HG03342 (cell line): ENCODE measurements around the gene MYOZ2.
"Not testable (repeated sequence)": the region's sequence is repeated elsewhere in the genome, so short reads cannot be mapped to it uniquely, and the experiment has no call there.

Experiments
- ATAC-seq: cut with Tn5 transposase; IDR thresholded peaks from one replicate; pipeline ENCODE4 v1.9.1; 2021; ENCODE audit warnings: mild to moderate bottlenecking, moderate library complexity; ENCODE audit not compliant: unreplicated experiment

MYOZ2 gene

DNA sequence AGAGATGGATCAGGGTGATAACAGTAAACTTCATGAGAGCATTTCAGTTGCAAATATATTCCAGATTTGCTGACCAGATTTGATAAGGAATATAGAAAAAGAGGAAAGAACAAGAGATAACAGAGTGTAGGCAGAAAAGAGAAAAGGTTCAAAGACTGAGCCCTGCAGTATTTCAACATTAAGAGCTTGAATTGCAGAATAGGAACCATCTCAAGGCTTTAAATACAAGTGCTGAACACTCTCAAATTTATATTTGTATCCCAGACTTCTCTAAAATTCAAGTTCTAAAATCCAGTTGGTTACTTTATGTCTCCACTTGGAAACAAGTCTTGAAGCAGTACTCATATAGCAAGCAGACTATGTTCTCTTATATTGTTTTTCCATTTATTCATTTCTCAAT, 9.7 kb upstream of the MYOZ2 start:
- no peak for ATAC-seq

DNA sequence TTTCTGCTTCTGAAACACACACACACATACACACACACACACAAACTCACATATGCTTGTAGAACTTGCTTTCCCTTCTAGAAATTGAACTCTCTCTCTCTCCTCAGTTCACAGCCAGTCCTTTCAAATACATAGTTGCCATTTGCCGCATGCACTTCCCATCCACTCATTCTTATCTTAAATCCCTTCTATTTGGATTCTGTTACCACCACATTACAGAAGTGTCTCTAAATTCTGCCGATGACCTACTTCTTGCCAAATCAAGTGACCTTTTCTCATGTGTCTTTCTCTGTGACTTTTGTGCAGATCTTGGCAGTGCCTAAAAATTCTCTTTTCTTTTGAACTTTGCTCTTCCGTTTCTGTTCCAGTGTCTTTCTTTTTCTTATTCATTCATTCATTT, 7.5 kb upstream of the MYOZ2 start:
- no peak for ATAC-seq

DNA sequence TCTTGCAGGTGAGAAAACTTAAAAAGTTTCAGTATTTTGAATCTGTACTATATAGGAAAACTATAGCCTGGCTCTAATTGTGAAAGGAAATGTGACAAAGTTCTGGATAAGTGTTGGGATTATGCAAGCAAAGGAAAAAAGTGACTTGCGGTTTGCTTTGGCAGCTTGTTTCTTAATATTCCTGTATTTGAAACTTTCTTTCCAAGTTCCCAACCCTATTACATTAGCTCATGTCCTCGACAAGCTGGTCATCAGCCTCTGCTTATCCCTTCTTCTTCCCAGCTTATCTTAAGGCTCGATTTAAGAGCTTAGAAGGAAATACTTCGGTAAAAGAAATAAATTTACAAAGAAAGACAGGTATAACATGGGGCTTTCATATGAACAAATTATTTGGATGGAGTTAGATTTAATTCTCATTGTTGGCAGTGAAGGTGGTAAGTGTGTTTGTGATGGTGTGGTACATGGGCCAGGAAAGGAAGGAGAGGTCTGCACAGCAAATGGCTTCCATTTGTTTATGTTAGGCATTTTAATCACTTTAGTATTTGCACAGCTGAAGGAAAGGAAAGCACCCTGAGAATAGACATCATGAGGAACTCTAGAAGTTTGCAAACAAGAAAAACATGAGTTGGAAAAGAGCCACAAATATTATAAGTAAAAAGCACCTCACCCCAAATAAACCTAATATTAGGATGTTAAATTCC, 5.1 kb upstream of the MYOZ2 start:
- ATAC-seq: no peak

DNA sequence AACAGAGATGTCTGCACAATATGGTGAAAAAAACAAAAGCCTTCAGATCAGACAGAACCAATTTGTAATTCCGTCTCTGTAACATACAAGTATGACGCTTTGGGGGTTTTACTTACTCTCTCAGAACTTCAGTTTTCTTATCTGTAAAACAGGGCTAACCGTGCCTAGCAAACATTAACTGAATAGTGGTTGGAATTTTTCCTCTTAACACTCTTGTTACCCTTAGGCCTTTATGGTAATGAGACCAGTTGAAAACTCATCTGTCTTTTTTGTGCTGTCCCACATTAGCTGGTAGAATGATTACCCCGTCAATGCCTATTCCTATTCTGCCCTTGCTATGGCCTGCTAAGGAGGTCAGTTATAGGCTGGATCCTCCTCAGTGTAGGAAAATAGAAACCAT, 4.5 kb upstream of the MYOZ2 start:
- no peak for ATAC-seq

DNA sequence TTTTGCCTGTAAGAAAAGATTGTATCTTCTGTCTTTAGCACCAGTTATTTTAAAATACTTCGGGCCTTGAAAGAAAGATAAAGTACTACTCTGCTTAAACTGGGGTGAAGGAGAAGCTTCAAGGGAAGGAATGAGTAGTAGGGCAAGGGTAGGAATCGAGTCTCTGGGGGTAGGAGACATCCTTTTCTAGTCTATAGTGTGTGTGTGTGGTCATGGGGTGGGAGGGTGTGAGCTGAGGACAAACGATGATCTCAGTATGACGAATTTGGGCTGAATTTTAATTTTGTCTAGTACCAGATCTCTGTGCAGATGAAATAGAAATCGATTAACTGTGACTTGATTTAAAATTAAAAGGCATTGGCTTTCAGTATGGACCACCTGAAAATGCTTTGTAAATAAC, 3.3 kb upstream of the MYOZ2 start:
- ATAC-seq: no peak

DNA sequence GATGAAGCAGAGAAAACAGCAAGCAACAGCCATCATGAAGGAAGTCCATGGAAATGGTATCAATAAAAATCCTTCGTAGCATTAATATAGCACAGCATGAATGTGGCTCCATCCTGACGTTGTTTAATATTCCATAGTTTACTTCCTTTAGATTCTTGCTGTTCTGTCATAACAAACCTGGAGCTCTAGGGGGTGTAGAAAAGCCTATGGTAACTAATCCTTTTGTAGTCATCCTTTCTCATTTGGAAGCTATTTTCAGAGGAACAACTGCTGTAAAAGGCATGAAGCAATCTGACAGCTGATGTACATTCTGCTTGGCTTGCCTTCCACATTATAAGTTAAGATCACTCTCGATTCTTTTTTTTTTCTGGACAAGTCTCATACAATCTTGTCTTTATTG, 914 bp downstream of the MYOZ2 start:
- no peak for ATAC-seq

- no peak for ATAC-seq
Measured at GRCh38 chr4:119138046-119138445, 2.4 kb downstream of the MYOZ2 start.

DNA sequence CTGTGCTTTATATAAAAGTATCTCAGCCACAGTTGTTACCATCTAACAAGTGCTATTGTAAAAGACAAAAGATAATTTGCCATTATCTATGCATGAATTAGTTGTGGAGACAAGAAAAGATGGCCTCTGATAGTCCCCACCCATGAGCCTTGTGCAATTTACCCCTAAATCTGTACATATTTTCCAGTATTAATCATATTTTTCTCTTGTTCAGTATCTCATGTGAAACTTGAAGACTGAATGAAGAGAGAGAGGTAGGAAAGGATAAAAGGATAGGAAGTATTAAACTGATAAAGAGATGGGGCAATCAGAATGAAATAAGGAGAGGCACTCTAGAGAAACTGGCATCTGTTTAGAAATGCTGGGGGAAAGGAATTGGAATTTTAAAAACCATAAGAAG, 3.7 kb downstream of the MYOZ2 start:
- no peak for ATAC-seq

DNA sequence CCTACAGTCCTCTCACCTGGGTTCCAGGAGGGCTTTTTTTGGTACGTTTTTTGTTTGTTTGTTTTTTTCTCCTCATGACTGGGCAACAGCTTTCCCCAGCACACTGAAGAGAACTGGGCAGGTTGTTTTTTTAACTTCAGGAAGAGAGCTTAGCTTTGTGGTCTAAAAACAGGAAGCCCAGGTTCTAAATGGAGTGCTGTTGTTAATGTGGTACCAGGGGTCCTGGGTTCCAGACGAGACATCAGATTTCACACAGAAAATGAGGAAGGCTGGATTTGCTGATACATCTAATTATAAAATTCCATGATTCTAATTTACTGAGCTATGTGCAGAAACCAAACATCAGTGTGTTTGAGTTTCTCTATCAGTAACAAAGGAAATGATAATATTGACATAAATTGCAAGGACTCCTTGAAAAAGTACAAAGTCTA, 4.2 kb downstream of the MYOZ2 start:
- ATAC-seq: no peak

- ATAC-seq: not testable (repeated sequence)
Measured at GRCh38 chr4:119141283-119141682, 5.7 kb downstream of the MYOZ2 start.

DNA sequence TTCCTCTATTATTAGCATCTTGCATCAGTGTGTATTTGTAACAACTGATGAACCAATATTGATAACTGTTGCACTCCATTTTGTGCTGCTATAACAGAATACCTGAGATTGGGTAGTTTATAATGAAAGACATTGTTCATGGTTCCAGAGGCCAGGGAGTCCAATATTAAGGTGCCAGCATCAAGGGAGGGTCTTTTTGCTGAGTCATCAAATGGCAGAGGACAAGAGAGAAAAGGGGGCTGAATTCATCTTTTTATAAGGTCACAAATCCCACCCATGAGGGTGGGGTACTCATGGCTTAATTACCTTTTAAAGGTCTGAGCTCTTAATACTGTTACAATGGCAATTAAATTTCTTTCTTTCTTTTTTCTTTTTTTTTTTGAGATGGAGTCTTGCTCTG, 7.2 kb downstream of the MYOZ2 start:
- no peak for ATAC-seq

GRCh38 chr4:119143341-119143740, 7.7 kb downstream of the MYOZ2 start:
- not testable (repeated sequence) for ATAC-seq

DNA sequence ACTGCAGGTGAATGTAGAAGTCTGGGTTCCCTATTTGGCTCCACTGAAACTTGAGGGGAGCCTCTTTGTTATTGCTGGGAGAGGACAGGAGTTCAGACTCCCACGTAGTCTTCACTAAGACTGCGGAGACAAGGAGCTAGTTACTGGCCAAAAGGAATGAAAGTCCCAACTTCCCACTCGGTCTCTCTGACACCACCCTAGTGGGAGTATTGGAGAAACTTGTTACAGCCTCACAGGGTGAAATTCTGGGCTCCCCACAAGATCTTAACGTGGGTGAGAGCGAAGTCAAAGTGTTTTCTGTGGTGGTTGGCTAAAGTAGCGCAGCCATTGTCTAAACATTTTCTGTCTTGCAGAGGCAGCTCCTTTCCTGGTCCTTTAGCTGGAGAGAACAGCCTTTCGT, 13.5 kb downstream of the MYOZ2 start:
- ATAC-seq: no peak

DNA sequence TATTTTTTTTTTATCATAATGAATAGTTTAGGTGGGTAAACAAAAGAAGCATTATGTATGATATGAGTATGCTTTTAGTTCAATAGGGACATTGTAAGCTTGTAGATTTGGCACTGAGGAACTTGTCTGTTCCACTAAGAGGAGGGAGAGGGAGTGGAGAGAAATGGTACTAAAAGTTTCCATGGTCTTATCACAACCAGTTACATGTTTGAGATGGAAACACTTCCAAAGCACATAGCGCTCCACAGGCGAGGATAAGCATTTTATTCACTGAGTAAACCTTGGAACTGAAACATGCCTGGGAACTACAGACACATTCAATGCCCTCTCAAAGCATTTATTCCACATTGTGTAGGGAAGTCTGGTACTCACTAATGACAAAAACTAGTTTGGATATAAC, 15.5 kb downstream of the MYOZ2 start:
- ATAC-seq: no peak

GRCh38 chr4:119152741-119153140, 17.1 kb downstream of the MYOZ2 start:
- ATAC-seq: no peak

- ATAC-seq: no peak
Measured at GRCh38 chr4:119162174-119162573, 26.5 kb downstream of the MYOZ2 start.

DNA sequence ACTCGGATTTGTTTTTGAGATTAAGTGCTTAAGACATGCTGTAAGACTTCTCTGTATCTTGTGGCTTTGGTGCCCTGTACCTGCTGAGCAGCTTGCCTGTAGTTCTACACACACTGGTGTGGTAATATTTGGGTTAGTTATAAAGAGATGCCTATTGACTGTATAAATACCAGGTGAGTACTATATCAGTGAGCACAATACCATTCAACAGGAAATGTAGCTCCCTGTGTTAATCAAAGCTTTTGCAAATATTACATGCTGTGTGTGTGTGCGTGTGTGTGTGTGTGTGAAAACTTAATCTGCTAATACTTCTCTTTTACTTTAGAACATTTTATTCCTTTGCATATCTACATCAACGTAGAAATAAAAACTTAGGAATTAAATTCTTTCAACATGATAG, 30.1 kb downstream of the MYOZ2 start:
- ATAC-seq: no peak

GRCh38 chr4:119170195-119170594, 34.6 kb downstream of the MYOZ2 start:
- ATAC-seq: no peak

DNA sequence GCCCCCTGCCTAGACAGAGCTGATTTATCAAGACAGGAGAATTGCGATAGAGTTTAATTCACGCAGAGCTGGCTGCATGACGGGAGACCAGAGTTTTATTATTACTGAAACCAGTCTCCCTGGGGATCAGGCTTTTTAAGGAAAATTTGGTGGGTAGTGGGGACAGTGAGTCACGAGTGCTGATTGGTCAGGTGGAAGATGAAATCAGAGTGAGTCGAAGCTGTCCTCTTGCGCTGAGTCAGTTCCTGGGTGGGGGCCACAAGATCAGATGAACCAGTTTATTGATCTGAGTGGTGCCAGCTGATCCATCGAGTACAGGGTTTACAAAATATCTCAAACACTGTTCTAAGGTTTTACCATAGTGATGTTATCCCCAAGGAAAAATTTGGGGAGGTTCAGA, 36.6 kb downstream of the MYOZ2 start:
- ATAC-seq: no peak

DNA sequence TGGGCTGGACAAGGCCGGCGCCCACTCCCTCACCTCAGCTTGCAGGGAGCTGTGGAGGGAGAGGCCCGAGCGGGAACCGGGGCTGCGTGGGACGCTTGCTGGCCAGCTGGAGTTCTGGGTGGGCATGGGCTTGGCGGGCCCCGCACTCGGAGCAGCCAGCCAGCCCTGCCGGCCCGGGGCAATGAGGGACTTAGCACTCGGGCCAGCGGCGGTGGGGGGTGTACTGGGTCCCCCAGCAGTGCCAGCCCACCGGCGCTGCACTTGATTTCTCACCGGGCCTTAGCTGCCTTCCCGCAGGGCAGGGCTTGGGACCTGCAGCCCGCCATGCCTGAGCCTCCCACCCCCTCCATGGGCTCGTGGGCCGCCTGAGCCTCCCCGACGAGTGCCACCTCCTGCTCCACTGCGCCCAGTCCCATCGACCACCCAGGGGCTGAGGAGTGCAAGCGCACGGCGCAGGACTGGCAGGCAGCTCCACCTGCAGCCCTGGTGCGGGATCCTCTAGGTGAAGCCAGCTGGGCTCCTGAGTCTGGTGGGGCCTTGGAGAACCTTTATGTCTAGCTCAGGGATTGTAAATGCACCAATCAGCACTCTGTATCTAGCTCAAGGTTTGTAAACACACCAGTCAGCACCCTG, 38.2 kb downstream of the MYOZ2 start:
- ATAC-seq: not testable (repeated sequence)

DNA sequence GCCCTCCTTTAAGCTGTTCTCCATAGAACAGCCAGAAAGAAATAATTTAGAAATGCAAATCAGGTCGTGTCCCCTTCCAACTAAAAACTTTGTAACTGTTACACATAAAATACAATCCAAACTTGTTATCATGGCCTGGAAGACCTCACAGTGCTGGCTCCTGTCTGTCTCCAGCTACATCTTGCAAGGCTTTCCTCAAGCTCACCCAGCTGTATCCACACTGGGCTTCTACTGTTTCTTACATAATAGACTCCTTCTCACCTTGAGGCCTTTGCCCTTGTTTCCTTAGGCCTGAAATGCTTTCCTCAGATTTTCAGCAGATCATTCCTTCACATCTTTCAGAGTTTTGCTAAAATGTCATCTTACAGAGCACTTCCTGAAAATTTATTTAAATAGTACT, 43.4 kb downstream of the MYOZ2 start:
- no peak for ATAC-seq

DNA sequence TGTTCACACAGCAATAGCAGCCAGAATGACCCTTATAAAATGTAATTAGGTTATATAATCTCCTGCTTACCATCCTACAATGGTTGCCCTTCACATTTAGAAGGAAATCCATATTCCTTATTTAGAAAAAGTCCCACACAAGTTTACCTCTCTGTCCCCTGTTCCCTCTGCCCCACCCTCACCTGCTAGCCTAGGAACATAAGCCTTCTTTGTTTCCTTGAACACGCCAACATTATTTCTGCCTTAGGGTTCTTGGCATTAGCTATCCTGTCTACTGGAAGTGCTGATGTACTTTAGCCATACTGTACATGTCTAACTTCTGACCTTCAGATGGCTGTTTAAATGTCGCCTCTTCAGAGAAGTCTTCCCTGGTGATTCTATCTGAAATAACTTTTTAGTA, 48.5 kb downstream of the MYOZ2 start:
- no peak for ATAC-seq

DNA sequence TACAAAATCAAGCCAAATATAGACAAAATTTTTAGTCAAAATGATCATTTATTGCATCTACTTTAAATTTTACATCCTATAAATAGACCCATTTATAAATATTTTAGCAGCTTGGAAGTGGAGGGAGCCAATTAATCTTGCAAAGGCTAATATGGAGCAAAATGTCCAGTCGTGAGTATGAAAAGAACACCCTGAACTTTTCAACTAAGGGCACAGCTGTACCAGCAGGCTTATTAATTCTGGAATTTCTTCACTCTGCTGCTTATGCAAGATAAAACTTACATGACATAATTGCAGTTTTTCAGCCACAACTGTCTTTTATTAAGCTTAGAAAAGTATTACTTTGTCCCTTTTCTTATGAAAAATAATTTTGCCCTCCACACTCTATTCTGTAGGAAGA, 54.0 kb downstream of the MYOZ2 start:
- ATAC-seq: no peak
